ENCODE results near the gene RFX1. TPM values are rescaled to one million over a fixed set of nuclear protein-coding genes. Genes with fewer than 3 reads are reported as not detected.

The RFX1 gene
- total RNA-seq, 4 donors from 2014 or later, result 2.7 to 7.2 (median 4.4) TPM

GRCh38 chr19:13985771-13986347 lies 20.3 kb downstream of the RFX1 start:
- TF ChIP-seq CTCF (IDR thresholded peaks at IDR 0.05 in 4 of 5, conservative IDR thresholded peaks at IDR 0.05 in 1 of 5), result no peak
- TF ChIP-seq POLR2A (IDR thresholded peaks at IDR 0.05), result no peak
- H3K4me3 ChIP-seq, result peak overlapping the region in 1 of 4 donors; percentile 15
- H3K27me3 ChIP-seq, result no peaks in the 10 kb centered on the region
- H3K27ac ChIP-seq, result peak overlapping the region; percentile 85 to 97 (median 90)
- in situ Hi-C loops (cut with MboI; ENCODE audit: low sequenced_read_pairs in 4 of 4) (no loop called here), intact Hi-C loops (cut with DNase I; ENCODE audit: low total_unique reads) (no loop called here)
- DNase-seq, result no peak
- H3K4me1 ChIP-seq, result peaks cover 35 to 39% of the 10 kb centered on the region in 2 donors
- no peaks in the 10 kb centered on the region for H3K36me3 ChIP-seq
- H3K9me3 ChIP-seq, result no peaks in the 10 kb centered on the region
- ATAC-seq, result no peak

GRCh38 chr19:13984875-13985741 lies 21.0 kb downstream of the RFX1 start:
- Histone ChIP-seq H3K4me1 (peaks cover 35 to 45% of the 10 kb centered on the region in 2 donors), H3K9me3 (no peaks in the 10 kb centered on the region), H3K36me3 (no peaks in the 10 kb centered on the region), H3K27ac (peak overlapping the region; percentile 85 to 97 (median 90)), H3K4me3 (no peak overlapping the region), H3K27me3 (no peaks in the 10 kb centered on the region)
- intact Hi-C loops (cut with DNase I; ENCODE audit: low total_unique reads), result no loop called here
- DNase-seq (no peak), ATAC-seq (no peak)
- TF ChIP-seq CTCF (IDR thresholded peaks at IDR 0.05 in 4 of 5, conservative IDR thresholded peaks at IDR 0.05 in 1 of 5) (no peak), POLR2A (IDR thresholded peaks at IDR 0.05) (no peak)
- in situ Hi-C loops (cut with MboI; ENCODE audit: low sequenced_read_pairs in 4 of 4), result no loop called here

- DNase-seq (no peak), ATAC-seq (no peak)
- H3K4me1 ChIP-seq, result peaks cover 30 to 43% of the 10 kb centered on the region in 2 donors
- H3K36me3 ChIP-seq, result no peaks in the 10 kb centered on the region
- H3K4me3 ChIP-seq, result no peak overlapping the region
- H3K9me3 ChIP-seq, result no peaks in the 10 kb centered on the region
- no peaks in the 10 kb centered on the region for H3K27me3 ChIP-seq
- TF ChIP-seq POLR2A (IDR thresholded peaks at IDR 0.05), result no peak
- TF ChIP-seq CTCF (IDR thresholded peaks at IDR 0.05 in 4 of 5, conservative IDR thresholded peaks at IDR 0.05 in 1 of 5), result no peak
- in situ Hi-C loops (cut with MboI; ENCODE audit: low sequenced_read_pairs in 4 of 4), result no loop called here
- no peak overlapping the region for H3K27ac ChIP-seq
- intact Hi-C loops (cut with DNase I; ENCODE audit: low total_unique reads), result no loop called here
Observed at GRCh38 chr19:13984186-13984585, 21.9 kb downstream of the RFX1 start.

- no peak for DNase-seq
- no peaks in the 10 kb centered on the region for H3K36me3 ChIP-seq
- ATAC-seq, result no peak
- in situ Hi-C loops (cut with MboI; ENCODE audit: low sequenced_read_pairs in 4 of 4), result no loop called here
- no peak overlapping the region for H3K27ac ChIP-seq
- no peaks in the 10 kb centered on the region for H3K27me3 ChIP-seq
- intact Hi-C loops (cut with DNase I; ENCODE audit: low total_unique reads), result no loop called here
- H3K9me3 ChIP-seq, result no peaks in the 10 kb centered on the region
- no peak for TF ChIP-seq POLR2A (IDR thresholded peaks at IDR 0.05)
- TF ChIP-seq CTCF (IDR thresholded peaks at IDR 0.05 in 4 of 5, conservative IDR thresholded peaks at IDR 0.05 in 1 of 5), result no peak
- peaks cover 30 to 36% of the 10 kb centered on the region in 2 donors for H3K4me1 ChIP-seq
- H3K4me3 ChIP-seq, result no peak overlapping the region
Observed at GRCh38 chr19:13983213-13983889, 22.8 kb downstream of the RFX1 start.

All from gastrocnemius medialis (tissue), 4 donors.